ENCODE measurements around the gene NUP214.

DNA sequence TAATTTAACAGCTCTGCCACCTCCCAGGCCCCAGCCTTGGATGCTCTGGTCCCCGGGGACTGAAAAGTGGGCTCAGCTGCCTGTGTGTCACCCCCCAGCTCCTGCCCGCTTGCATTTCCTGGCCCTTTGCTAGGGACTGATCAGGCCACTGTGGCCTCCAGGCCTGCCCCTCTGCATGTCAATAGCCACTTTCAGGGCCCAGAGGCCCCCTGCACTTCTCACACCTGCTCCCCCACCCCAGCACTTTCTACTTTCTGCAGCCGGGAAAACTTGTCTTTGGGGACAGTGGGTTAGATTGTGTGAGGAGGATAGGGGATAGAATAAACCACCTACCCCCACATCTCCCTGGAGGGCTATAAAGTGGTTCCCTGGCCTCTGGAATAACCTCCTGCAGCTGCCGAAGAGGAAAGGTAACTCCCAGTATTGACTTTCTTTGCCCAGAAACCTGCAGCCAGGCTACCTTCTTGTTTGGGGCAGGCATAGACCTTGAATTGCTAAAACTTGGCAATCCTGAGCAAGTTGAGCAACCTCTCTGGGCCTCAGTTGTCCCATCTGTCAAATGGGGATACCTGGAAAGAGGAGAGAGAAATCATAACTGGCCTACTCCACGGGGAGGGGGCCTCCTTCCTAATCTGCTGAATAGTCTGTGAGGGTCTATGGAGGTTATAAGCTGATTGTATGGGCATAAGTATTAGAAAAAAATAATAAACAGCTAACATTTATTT, 21.2 kb upstream of the NUP214 start:
- TF ChIP-seq, protein P1, sequence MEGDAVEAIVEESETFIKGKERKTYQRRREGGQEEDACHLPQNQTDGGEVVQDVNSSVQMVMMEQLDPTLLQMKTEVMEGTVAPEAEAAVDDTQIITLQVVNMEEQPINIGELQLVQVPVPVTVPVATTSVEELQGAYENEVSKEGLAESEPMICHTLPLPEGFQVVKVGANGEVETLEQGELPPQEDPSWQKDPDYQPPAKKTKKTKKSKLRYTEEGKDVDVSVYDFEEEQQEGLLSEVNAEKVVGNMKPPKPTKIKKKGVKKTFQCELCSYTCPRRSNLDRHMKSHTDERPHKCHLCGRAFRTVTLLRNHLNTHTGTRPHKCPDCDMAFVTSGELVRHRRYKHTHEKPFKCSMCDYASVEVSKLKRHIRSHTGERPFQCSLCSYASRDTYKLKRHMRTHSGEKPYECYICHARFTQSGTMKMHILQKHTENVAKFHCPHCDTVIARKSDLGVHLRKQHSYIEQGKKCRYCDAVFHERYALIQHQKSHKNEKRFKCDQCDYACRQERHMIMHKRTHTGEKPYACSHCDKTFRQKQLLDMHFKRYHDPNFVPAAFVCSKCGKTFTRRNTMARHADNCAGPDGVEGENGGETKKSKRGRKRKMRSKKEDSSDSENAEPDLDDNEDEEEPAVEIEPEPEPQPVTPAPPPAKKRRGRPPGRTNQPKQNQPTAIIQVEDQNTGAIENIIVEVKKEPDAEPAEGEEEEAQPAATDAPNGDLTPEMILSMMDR (IDR thresholded peaks at IDR 0.05; ENCODE audit: low read depth, low read length, poor library complexity, severe bottlenecking), result no peak
- no peak for TF ChIP-seq EZH2phosphoT487 (IDR thresholded peaks at IDR 0.05; ENCODE audit: borderline replicate concordance, low read length)
